ENCODE data around the gene KCNIP3.

- TF ChIP-seq, protein P1, sequence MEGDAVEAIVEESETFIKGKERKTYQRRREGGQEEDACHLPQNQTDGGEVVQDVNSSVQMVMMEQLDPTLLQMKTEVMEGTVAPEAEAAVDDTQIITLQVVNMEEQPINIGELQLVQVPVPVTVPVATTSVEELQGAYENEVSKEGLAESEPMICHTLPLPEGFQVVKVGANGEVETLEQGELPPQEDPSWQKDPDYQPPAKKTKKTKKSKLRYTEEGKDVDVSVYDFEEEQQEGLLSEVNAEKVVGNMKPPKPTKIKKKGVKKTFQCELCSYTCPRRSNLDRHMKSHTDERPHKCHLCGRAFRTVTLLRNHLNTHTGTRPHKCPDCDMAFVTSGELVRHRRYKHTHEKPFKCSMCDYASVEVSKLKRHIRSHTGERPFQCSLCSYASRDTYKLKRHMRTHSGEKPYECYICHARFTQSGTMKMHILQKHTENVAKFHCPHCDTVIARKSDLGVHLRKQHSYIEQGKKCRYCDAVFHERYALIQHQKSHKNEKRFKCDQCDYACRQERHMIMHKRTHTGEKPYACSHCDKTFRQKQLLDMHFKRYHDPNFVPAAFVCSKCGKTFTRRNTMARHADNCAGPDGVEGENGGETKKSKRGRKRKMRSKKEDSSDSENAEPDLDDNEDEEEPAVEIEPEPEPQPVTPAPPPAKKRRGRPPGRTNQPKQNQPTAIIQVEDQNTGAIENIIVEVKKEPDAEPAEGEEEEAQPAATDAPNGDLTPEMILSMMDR (IDR thresholded peaks at IDR 0.05; ENCODE audit: low read depth, low read length): no peak
- no peak for TF ChIP-seq EZH2phosphoT487 (IDR thresholded peaks at IDR 0.05; ENCODE audit: low read depth)
Measured at GRCh38 chr2:95390272-95390880, 93.2 kb downstream of the KCNIP3 start.
